ENCODE results near the gene ACTN4.

The ACTN4 gene

DNA sequence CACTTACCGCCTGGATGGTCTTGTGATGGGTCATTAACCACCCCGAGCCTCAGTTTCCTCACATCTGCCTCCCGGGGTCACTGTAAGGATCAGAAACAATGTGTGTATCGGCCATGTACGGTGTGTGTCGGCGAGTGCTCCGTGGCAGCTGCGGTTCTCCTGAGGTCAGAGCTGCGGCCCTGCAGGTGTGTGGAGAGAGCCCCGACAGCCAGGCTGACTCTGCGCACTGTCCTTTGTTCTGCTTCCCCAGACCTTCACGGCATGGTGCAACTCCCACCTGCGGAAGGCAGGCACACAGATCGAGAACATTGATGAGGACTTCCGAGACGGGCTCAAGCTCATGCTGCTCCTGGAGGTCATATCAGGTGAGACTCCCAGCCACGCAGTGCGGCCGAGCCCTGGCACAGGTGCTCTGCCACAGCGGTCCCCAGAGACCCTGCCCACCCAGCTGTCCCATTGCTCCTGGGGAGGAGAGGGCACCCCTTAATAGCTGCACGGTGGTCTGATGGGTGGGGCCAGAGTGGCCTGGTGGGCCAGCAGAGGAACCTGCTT, 53.0 kb downstream of the ACTN4 start:
- no peak for DNase-seq (ENCODE audit: low spot score)
- no peak for TF ChIP-seq CTCF (IDR thresholded peaks at IDR 0.05; ENCODE audit: extremely low read depth, missing control alignments)

GRCh38 chr19:38700902-38701454, 53.5 kb downstream of the ACTN4 start:
- DNase-seq (ENCODE audit: low spot score) = no peak
- no peak for TF ChIP-seq CTCF (IDR thresholded peaks at IDR 0.05; ENCODE audit: extremely low read depth, missing control alignments)

DNA sequence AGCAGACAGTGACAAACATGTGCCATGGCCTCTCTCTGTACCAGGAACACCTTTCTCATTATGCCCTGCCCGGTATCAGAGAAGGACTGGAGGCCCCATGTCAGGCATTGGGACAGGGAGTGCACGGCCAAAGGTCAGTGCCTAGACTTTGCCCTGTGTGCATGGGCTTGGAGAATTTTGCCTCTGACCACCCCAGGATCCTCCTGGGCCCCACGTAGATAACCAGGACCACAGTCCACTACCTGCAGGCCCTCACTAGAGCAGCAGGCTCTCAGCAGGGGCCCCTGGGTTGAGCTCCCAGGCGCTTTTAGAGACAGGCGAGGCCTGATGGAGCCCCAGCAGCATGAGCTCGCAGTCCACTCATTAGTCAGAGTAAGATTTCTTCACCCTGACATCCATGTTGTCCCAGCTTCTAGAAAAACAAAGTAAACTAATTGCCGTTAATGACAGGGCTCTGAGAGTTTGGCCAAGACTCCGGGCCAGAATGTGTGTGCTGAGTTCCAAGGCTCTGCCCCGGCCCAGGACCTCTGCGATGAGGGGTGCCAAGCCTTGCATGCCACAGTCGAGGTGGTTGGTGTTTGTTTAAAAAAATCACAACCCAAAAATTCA, 54.1 kb downstream of the ACTN4 start:
- no peak for TF ChIP-seq CTCF (IDR thresholded peaks at IDR 0.05; ENCODE audit: extremely low read depth, missing control alignments)
- no peak for DNase-seq (ENCODE audit: low spot score)

- no peak for TF ChIP-seq CTCF (IDR thresholded peaks at IDR 0.05; ENCODE audit: extremely low read depth, missing control alignments)
- no peak for DNase-seq (ENCODE audit: low spot score)
Measured at GRCh38 chr19:38702278-38702677, 54.8 kb downstream of the ACTN4 start.

GRCh38 chr19:38703509-38703908, 56.1 kb downstream of the ACTN4 start:
- TF ChIP-seq CTCF (IDR thresholded peaks at IDR 0.05; ENCODE audit: extremely low read depth, missing control alignments) = no peak
- DNase-seq (ENCODE audit: low spot score) = no peak

- TF ChIP-seq CTCF (IDR thresholded peaks at IDR 0.05; ENCODE audit: extremely low read depth, missing control alignments) = no peak
- no peak for DNase-seq (ENCODE audit: low spot score)
Measured at GRCh38 chr19:38704488-38705026, 57.1 kb downstream of the ACTN4 start.

DNA sequence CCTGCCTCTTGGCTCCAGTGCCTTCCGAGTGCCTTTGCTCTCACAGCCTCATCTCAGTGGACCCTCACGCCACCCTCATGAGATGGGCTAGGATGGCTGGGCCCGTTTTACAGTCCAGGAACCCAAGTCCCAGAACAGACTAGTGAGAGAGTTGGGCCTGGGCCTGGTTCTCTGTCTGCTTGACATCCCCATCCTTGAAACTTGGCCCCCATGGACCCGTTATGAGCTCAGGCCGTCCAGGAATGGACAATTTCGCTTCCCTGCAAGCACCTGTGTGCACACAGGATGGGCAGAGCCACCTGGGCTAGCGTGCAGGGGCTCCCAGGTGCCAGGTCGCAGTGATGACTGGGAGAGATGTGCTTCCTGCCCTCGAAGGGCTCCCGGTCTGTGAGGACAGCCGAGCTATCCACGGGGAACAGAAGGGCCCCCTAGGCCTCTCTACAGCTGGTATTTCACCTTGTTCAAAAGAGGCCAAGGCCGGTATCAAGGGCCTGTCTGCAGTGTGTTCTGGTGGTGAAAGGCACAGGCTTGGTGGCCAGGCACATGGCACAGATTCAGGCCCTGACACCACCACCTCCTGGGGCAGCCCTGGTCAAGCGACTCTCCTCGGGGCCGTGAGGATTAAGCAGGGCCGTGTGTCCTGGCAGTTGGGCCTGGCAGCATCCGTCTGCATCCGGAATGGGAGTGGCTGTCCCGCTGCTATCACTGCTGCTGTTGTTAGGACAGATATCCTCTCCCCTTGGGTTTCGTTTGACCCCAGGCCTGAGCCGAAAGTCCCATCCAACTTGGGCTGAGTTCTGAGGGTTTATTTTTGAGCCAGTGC, 58.0 kb downstream of the ACTN4 start:
- DNase-seq (ENCODE audit: low spot score) = no peak
- TF ChIP-seq CTCF (IDR thresholded peaks at IDR 0.05; ENCODE audit: extremely low read depth, missing control alignments) = no peak

Measured in GM20000 (cell line).